CD4-positive, alpha-beta memory T cell (primary cell): Measurements from ENCODE around the gene KRTAP29-1. TPM values are rescaled to one million over a fixed set of nuclear protein-coding genes. Genes with fewer than 3 reads are reported as not detected.
"Not testable (repeated sequence)": the region's sequence is repeated elsewhere in the genome, so short reads cannot be mapped to it uniquely, and the experiment has no call there.

Experiments
- CTCF ChIA-PET: fragments of 350-600 bp; sonication (Branson Sonifier 250); formaldehyde crosslinking; loops from one replicate; lab custom pipeline; 2021; ENCODE audit warnings: inconsistent platforms; ENCODE audit not compliant: partially characterized antibody; lab: Charles Lee
- POLR2A ChIA-PET: fragments of 350-600 bp; sonication (Branson Sonifier 250); formaldehyde crosslinking; loops from one replicate; lab custom pipeline; 2021; ENCODE audit not compliant: partially characterized antibody; lab: Charles Lee
- DNase-seq, 5 donors: peaks; one replicate each; pipeline versions ENCODE4 v3.0.0 to v3.0.0-alpha.2; 2020 to 2022; ENCODE audit warnings: mixed read lengths in 1 of 5
- H3K27ac ChIP-seq: one replicate; pipeline ENCODE4 v1.7.0; 2013; ENCODE audit warnings: low read depth, low read length
- H3K27me3 ChIP-seq: 2 replicates; pipeline ENCODE4 v1.7.0; 2013; ENCODE audit warnings: mild to moderate bottlenecking, low read length, moderate library complexity; ENCODE audit not compliant: insufficient read depth
- H3K36me3 ChIP-seq: 2 replicates; pipeline ENCODE4 v1.7.0; 2013; ENCODE audit warnings: mild to moderate bottlenecking, low read length, moderate library complexity; ENCODE audit not compliant: insufficient read depth
- H3K4me1 ChIP-seq: 2 replicates; pipeline ENCODE4 v1.7.0; 2013; ENCODE audit warnings: mild to moderate bottlenecking, low read length, moderate library complexity; ENCODE audit not compliant: insufficient read depth
- H3K4me3 ChIP-seq, 2 donors: one replicate each; pipeline ENCODE4 v1.7.0; 2013; ENCODE audit warnings: low read length in 2 of 2, mild to moderate bottlenecking in 1 of 2
- H3K9me3 ChIP-seq, 2 donors: one replicate each; pipeline ENCODE4 v1.7.0; 2013; ENCODE audit warnings: low read length in 2 of 2, control low read depth in 1 of 2; ENCODE audit not compliant: control insufficient read depth in 1 of 2
- H3K27ac Mint-ChIP-seq, 7 donors: one replicate each; pipeline ENCODE4 v1.8.0; 2020 to 2021; ENCODE audit warnings: mixed read lengths in 7 of 7, mild to moderate bottlenecking in 6 of 7, inconsistent platforms in 3 of 7, moderate library complexity in 3 of 7
- H3K27me3 Mint-ChIP-seq, 2 donors: one replicate each; pipeline ENCODE4 v1.8.0; 2020 to 2021; ENCODE audit warnings: mixed read lengths in 2 of 2
- H3K36me3 Mint-ChIP-seq, 2 donors: one replicate each; pipeline ENCODE4 v1.8.0; 2020 to 2021; ENCODE audit warnings: mixed read lengths in 2 of 2, inconsistent platforms in 1 of 2, mild to moderate bottlenecking in 1 of 2
- H3K4me1 Mint-ChIP-seq, 4 donors: one replicate each; pipeline ENCODE4 v1.8.0; 2020 to 2021; ENCODE audit warnings: mixed read lengths in 4 of 4, mild to moderate bottlenecking in 1 of 4
- H3K4me3 Mint-ChIP-seq, 8 donors: one replicate each; pipeline ENCODE4 v1.8.0; 2020 to 2021; ENCODE audit warnings: mixed read lengths in 8 of 8, mild to moderate bottlenecking in 7 of 8, moderate library complexity in 6 of 8, inconsistent platforms in 3 of 8
- H3K9me3 Mint-ChIP-seq, 8 donors: one replicate each; pipeline ENCODE4 v1.8.0; 2020 to 2021; ENCODE audit warnings: mixed read lengths in 8 of 8, mild to moderate bottlenecking in 5 of 8, inconsistent platforms in 3 of 8, moderate library complexity in 1 of 8
- intact Hi-C: fragments of 100-400 bp; cut with micrococcal nuclease; formaldehyde crosslinking; loops from one replicate; pipeline ENCODE4 v1.15.1; 2023
- polyA plus RNA-seq, 2 donors: library from polyadenylated mRNA; unstranded; fragments of 300-500 nt; fragmentation: Illumina TruSeq; gene quantifications; one replicate each; pipeline ENCODE4 v1.2.3, GENCODE V29; 2021
- total RNA-seq, 2 experiments: library from RNA; stranded (reverse); gene quantifications; one replicate each; pipeline ENCODE4 v1.2.3, GENCODE V29; 2021

Gene KRTAP29-1, protein sequence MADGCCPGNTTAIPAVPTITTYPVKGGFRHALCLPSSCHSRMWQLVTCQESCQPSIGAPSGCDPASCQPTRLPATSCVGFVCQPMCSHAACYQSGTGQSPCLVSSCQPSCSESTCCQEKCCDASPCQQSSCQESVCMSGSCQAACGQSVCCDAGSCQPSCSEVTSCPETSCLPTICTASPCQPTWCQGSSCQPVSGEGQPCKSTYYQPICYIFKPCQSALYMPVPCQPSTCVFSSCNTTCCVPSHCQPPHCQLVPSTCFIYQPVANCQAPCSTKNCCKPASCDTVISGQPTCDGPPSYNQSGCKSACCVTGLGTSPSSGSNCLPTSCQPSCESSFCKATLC
- not detected for total RNA-seq
- polyA plus RNA-seq = not detected

- H3K4me3 ChIP-seq = no peak within 1 kb of the TSS
- peaks cover 0 to 12% (median 3%) of the 10 kb centered on the region in 8 donors for H3K9me3 Mint-ChIP-seq
- intact Hi-C loops = no loop called here
- H3K36me3 Mint-ChIP-seq = peaks cover 0 to 4% of the 10 kb centered on the region in 2 donors
- POLR2A ChIA-PET = no interaction called here
- H3K4me1 ChIP-seq = peaks cover 13% of the 10 kb centered on the region
- H3K27me3 Mint-ChIP-seq = no peaks in the 10 kb centered on the region
- peak within 1 kb of the TSS in 2 of 7 donors; percentile 62 to 73 for H3K27ac Mint-ChIP-seq
- H3K27me3 ChIP-seq = no peaks in the 10 kb centered on the region
- H3K4me3 Mint-ChIP-seq = peak within 1 kb of the TSS in 1 of 8 donors; percentile 7
- no peaks in the 10 kb centered on the region for H3K9me3 ChIP-seq
- H3K27ac ChIP-seq = no peak within 1 kb of the TSS
- no peak for DNase-seq
- no peaks in the 10 kb centered on the region for H3K36me3 ChIP-seq
- H3K4me1 Mint-ChIP-seq = peaks cover 17 to 28% (median 24%) of the 10 kb centered on the region in 4 donors
- CTCF ChIA-PET = interaction anchor here (3.8 kb wide), 1 partner anchor 19 kb away, joined by 18 read pairs; no protein-coding TSS in a partner anchor
These were observed at the start of gene KRTAP29-1 for GRCh38 chr17:41301916-41302901. Gene KRTAP29-1, minus strand, starts transcription at chr17:41302851. Its CDS starts 0 bp downstream, at chr17:41302851.

GRCh38 chr17:41351177-41351576 lies 48.5 kb upstream of the KRTAP29-1 start:
- peaks cover 0 to 1% of the 10 kb centered on the region in 2 donors for H3K36me3 Mint-ChIP-seq
- Histone ChIP-seq H3K36me3 (no peaks in the 10 kb centered on the region), H3K4me3 (no peak overlapping the region), H3K9me3 (no peaks in the 10 kb centered on the region), H3K27ac (no peak overlapping the region), H3K4me1 (peaks cover 9% of the 10 kb centered on the region), H3K27me3 (no peaks in the 10 kb centered on the region)
- peaks cover 13 to 20% (median 15%) of the 10 kb centered on the region in 4 donors for H3K4me1 Mint-ChIP-seq
- no peak overlapping the region for H3K4me3 Mint-ChIP-seq
- H3K27ac Mint-ChIP-seq = no peak overlapping the region
- H3K27me3 Mint-ChIP-seq = no peaks in the 10 kb centered on the region
- ChIA-PET POLR2A (interaction anchor here (1.5 to 2.9 kb wide), 2 partner anchors 10 to 43 kb away, joined by 3 to 13 read pairs; partner anchors contain the start of gene KRTAP16-1), CTCF (interaction anchor here (1.3 to 2.1 kb wide), 4 partner anchors 9 to 298 kb away, joined by 3 to 11 read pairs (median 5); no protein-coding TSS in a partner anchor)
- intact Hi-C loops = no loop called here
- H3K9me3 Mint-ChIP-seq = peaks cover 0 to 8% (median under 1%) of the 10 kb centered on the region in 8 donors
- DNase-seq = no peak

GRCh38 chr17:41350381-41350878 lies 47.8 kb upstream of the KRTAP29-1 start, which contains the start of gene KRT33A:
Gene KRT33A, minus strand, starts transcription at chr17:41350828. Its CDS starts 61 bp downstream, at chr17:41350767.
- H3K4me3 Mint-ChIP-seq = peak within 1 kb of the TSS in 1 of 8 donors; percentile 20

GRCh38 chr17:41347869-41348760 lies 45.5 kb upstream of the KRTAP29-1 start:
- H3K9me3 ChIP-seq = no peaks in the 10 kb centered on the region
- H3K9me3 Mint-ChIP-seq = peaks cover 4 to 11% (median 8%) of the 10 kb centered on the region in 8 donors
- H3K27me3 Mint-ChIP-seq = no peaks in the 10 kb centered on the region
- no peak overlapping the region for H3K4me3 ChIP-seq
- POLR2A ChIA-PET = interaction anchor here (0.5 to 1.1 kb wide), 3 partner anchors 8 to 1208 kb away, joined by 3 to 4 read pairs (median 3); partner anchors contain the start of genes CASC3 and KRTAP16-1
- peaks cover 18% of the 10 kb centered on the region for H3K4me1 ChIP-seq
- peaks cover 17 to 30% (median 21%) of the 10 kb centered on the region in 4 donors for H3K4me1 Mint-ChIP-seq
- CTCF ChIA-PET = interaction anchor here (1.0 to 2.7 kb wide), 3 partner anchors 26 to 315 kb away, joined by 3 to 11 read pairs (median 3); no protein-coding TSS in a partner anchor
- H3K4me3 Mint-ChIP-seq = no peak overlapping the region
- no peak overlapping the region for H3K27ac ChIP-seq
- H3K36me3 ChIP-seq = no peaks in the 10 kb centered on the region
- no peaks in the 10 kb centered on the region for H3K27me3 ChIP-seq
- intact Hi-C loops = no loop called here
- no peak for DNase-seq
- peak overlapping the region in 1 of 7 donors; percentile 44 for H3K27ac Mint-ChIP-seq
- H3K36me3 Mint-ChIP-seq = peaks cover 4 to 5% of the 10 kb centered on the region in 2 donors

More at GRCh38 chr17:41350381-41350878, 47.8 kb upstream of the KRTAP29-1 start, which contains the start of gene KRT33A:
- H3K36me3 Mint-ChIP-seq, H3K27me3 Mint-ChIP-seq, H3K27me3 ChIP-seq, H3K9me3 Mint-ChIP-seq, H3K36me3 ChIP-seq, intact Hi-C loops, DNase-seq, H3K4me3 ChIP-seq, H3K4me1 ChIP-seq, H3K9me3 ChIP-seq, H3K27ac ChIP-seq: not testable (repeated sequence)
- ChIA-PET POLR2A (interaction anchor here (0.5 to 2.9 kb wide), 2 partner anchors 9 to 1518 kb away, joined by 6 to 13 read pairs; no protein-coding TSS in a partner anchor), CTCF (interaction anchor here (1.5 to 2.7 kb wide), 4 partner anchors 9 to 198 kb away, joined by 4 to 11 read pairs (median 8); no protein-coding TSS in a partner anchor)
- Mint-ChIP-seq H3K27ac (peak within 1 kb of the TSS in 1 of 7 donors; percentile 53), H3K4me1 (peaks cover 13 to 20% (median 15%) of the 10 kb centered on the region in 4 donors)

DNA sequence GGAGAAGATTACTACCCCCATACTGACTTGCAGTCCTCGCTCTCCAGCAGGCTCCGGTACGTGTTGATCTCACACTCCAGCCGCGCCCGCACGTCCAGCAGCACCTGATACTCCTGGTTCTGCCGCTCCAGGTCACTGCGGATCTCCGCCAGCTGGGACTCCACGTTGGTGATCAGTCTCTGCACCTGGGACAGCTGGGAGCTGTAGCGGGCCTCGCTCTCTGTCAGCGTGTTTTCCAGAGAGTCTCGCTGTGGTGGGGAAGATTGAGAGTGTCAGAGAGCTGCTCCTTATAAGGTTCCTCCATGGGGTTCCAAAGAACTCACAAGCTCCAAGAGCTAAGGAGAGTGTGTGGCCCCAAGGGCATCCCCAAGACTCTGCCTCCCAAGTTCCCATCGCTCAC lies 43.8 kb upstream of the KRTAP29-1 start:
- H3K27me3 Mint-ChIP-seq, H3K36me3 ChIP-seq, H3K27me3 ChIP-seq, intact Hi-C loops, H3K27ac ChIP-seq, H3K4me3 ChIP-seq, H3K9me3 ChIP-seq, CTCF ChIA-PET, DNase-seq, H3K4me3 Mint-ChIP-seq: not testable (repeated sequence)
- H3K4me1 ChIP-seq = peaks cover 27% of the 10 kb centered on the region
- peaks cover 0 to 27% (median 21%) of the 10 kb centered on the region in 8 donors for H3K9me3 Mint-ChIP-seq
- H3K36me3 Mint-ChIP-seq = peaks cover 14 to 16% of the 10 kb centered on the region in 2 donors
- peaks cover 20 to 39% (median 26%) of the 10 kb centered on the region in 4 donors for H3K4me1 Mint-ChIP-seq
- peak overlapping the region in 2 of 7 donors; percentile 51 to 60 for H3K27ac Mint-ChIP-seq
- POLR2A ChIA-PET = interaction anchor here (0.7 kb wide), 1 partner anchor 38 kb away, joined by 3 read pairs; no protein-coding TSS in a partner anchor

DNA sequence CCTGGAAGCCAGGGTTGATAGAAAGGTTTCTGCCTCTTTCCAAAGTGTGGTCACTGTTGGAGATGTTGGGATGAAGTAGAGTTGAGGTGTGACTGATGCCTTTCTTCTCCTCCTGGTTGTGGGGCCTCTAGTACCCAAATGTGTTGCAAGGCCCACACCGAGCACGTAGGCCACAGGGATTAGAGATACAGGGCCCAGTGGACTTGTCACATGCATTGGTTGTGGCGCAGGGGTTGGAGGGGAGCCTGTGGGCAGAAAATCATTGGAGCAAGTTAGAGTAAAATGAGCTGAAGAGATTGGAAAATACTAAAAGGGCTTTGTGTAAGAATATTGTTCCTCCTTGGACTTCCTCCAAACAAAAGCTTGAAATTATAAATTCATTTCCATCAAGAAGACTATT lies 43.3 kb upstream of the KRTAP29-1 start:
- no peak overlapping the region for H3K27ac ChIP-seq
- CTCF ChIA-PET = no interaction called here
- peaks cover 31% of the 10 kb centered on the region for H3K4me1 ChIP-seq
- DNase-seq = no peak
- peak overlapping the region in 2 of 7 donors; percentile 26 to 65 for H3K27ac Mint-ChIP-seq
- H3K4me3 Mint-ChIP-seq = no peak overlapping the region
- H3K36me3 ChIP-seq = no peaks in the 10 kb centered on the region
- H3K36me3 Mint-ChIP-seq = peaks cover 16% of the 10 kb centered on the region in 2 donors
- no peaks in the 10 kb centered on the region for H3K9me3 ChIP-seq
- H3K4me3 ChIP-seq = no peak overlapping the region
- peaks cover 0 to 28% (median 21%) of the 10 kb centered on the region in 8 donors for H3K9me3 Mint-ChIP-seq
- peaks cover 23 to 39% (median 27%) of the 10 kb centered on the region in 4 donors for H3K4me1 Mint-ChIP-seq
- POLR2A ChIA-PET = no interaction called here
- intact Hi-C loops = no loop called here
- no peaks in the 10 kb centered on the region for H3K27me3 ChIP-seq
- no peaks in the 10 kb centered on the region for H3K27me3 Mint-ChIP-seq
